Skeletal muscle satellite cell (primary cell): ENCODE data around the gene ACBD6.

Experiments
- H3K27me3 ChIP-seq: 2 replicates; pipeline ENCODE4 v1.7.0; 2013; ENCODE audit warnings: low read length; ENCODE audit not compliant: control insufficient read depth, insufficient read depth
- H3K36me3 ChIP-seq: 2 replicates; pipeline ENCODE4 v1.7.0; 2013; ENCODE audit warnings: mild to moderate bottlenecking, control low read depth, low read length; ENCODE audit not compliant: insufficient read depth
- H3K4me1 ChIP-seq: 2 replicates; pipeline ENCODE4 v1.7.0; 2013; ENCODE audit warnings: low read length; ENCODE audit not compliant: control insufficient read depth, insufficient read depth
- H3K4me2 ChIP-seq: 2 replicates; pipeline ENCODE4 v1.7.0; 2013; ENCODE audit warnings: mild to moderate bottlenecking, low read length
- H3K4me3 ChIP-seq: 2 replicates; pipeline ENCODE4 v1.7.0; 2013; ENCODE audit warnings: low read length
- H3K9ac ChIP-seq: 2 replicates; pipeline ENCODE4 v1.7.0; 2013; ENCODE audit warnings: mild to moderate bottlenecking, low read depth, low read length, moderate library complexity
- H3K9me3 ChIP-seq: replicated peaks from 2 replicates; pipeline ENCODE4 v1.7.0; 2013; ENCODE audit warnings: mild to moderate bottlenecking, control low read depth, low read length

The ACBD6 gene

DNA sequence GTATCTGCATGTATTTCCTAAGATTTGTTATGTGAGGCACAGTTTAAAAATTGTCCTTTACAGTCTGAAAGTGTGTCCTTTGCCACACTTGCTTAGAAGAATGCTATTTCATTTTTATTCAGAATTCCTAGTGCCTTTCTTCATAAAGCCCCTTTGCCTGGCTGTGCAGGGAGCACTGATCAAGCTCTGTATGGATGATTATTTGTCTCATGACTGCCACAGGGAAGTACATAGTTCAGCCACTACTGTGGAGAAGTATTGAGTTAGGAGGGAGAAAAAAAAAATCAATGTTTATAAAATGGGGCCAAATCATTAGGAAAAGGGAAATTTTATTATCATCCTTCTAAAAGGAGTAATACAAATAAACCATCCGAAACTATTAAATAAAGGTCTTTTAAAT lies 220.9 kb downstream of the ACBD6 start:
- Histone ChIP-seq H3K27me3 (no peaks in the 10 kb centered on the region), H3K4me3 (no peak overlapping the region), H3K9me3 (no peaks in the 10 kb centered on the region), H3K4me2 (no peak overlapping the region), H3K9ac (no peak overlapping the region), H3K4me1 (no peaks in the 10 kb centered on the region), H3K36me3 (peaks cover 6% of the 10 kb centered on the region)

GRCh38 chr1:180280617-180281016 lies 221.8 kb downstream of the ACBD6 start:
- Histone ChIP-seq H3K4me2 (no peak overlapping the region), H3K4me3 (no peak overlapping the region), H3K9me3 (no peaks in the 10 kb centered on the region), H3K36me3 (peaks cover 6% of the 10 kb centered on the region), H3K9ac (no peak overlapping the region), H3K4me1 (no peaks in the 10 kb centered on the region), H3K27me3 (no peaks in the 10 kb centered on the region)

- H3K4me3 ChIP-seq, result no peak overlapping the region
- peaks cover 10% of the 10 kb centered on the region for H3K36me3 ChIP-seq
- H3K4me2 ChIP-seq, result no peak overlapping the region
- no peaks in the 10 kb centered on the region for H3K9me3 ChIP-seq
- H3K27me3 ChIP-seq, result no peaks in the 10 kb centered on the region
- no peak overlapping the region for H3K9ac ChIP-seq
- no peaks in the 10 kb centered on the region for H3K4me1 ChIP-seq
Measured at GRCh38 chr1:180279651-180280050, 222.7 kb downstream of the ACBD6 start.

- Histone ChIP-seq H3K27me3 (no peaks in the 10 kb centered on the region), H3K4me1 (no peaks in the 10 kb centered on the region), H3K9ac (no peak overlapping the region), H3K9me3 (no peaks in the 10 kb centered on the region), H3K36me3 (peaks cover 17% of the 10 kb centered on the region), H3K4me3 (no peak overlapping the region), H3K4me2 (no peak overlapping the region)
Measured at GRCh38 chr1:180278596-180279395, 223.6 kb downstream of the ACBD6 start.

DNA sequence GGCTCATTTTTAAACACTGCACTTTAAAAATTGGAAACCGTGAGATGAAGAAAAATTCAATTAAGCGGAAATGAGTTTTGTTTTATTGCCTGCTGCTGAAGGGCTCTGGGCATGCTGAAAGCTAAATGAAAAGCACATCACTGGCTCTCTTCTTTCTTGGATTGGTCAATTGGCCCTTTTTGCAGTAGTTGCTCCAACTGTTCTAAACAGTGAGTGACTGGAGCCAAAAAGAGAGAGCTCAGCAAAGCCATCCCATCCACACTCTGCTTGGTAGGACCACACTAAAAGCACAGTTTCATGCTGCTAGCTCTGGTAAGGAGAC lies 224.2 kb downstream of the ACBD6 start:
- H3K9me3 ChIP-seq, result no peaks in the 10 kb centered on the region
- H3K9ac ChIP-seq, result no peak overlapping the region
- H3K36me3 ChIP-seq, result peaks cover 21% of the 10 kb centered on the region
- no peaks in the 10 kb centered on the region for H3K27me3 ChIP-seq
- H3K4me2 ChIP-seq, result no peak overlapping the region
- H3K4me1 ChIP-seq, result no peaks in the 10 kb centered on the region
- no peak overlapping the region for H3K4me3 ChIP-seq

DNA sequence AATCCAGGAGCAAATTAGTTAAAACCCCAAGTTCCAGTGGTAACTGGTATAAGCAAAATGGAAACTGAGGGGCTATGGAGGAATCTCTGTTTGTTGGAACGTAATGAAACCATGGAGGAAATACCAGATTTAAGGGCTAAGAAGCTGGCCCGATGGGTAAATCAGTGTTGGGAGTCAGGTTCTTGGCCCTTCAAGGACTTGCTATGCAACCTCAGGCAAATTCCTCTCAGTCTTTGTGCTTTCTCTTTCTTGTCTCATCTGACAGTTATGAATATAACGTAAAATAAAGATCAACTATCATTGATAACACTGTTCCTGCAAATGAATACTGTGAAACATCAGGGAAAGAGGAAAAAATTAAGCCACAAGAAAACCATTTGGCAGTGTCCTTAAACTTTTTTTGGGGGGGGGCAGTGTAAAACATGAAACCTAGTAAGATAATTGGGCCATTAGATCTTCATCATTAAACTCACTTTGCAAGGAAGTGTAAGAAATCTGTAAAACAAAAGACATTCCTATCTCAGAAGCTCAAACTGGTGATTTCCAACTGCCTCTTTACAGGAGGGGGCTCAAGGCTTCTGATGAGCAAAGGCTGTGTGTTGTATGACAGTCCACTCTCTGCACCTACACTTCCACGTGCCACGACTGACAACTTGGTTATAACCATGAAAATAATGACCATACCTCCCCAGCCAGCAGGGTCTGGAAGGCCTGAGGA lies 224.7 kb downstream of the ACBD6 start:
- H3K4me1 ChIP-seq, result no peaks in the 10 kb centered on the region
- H3K4me2 ChIP-seq, result no peak overlapping the region

DNA sequence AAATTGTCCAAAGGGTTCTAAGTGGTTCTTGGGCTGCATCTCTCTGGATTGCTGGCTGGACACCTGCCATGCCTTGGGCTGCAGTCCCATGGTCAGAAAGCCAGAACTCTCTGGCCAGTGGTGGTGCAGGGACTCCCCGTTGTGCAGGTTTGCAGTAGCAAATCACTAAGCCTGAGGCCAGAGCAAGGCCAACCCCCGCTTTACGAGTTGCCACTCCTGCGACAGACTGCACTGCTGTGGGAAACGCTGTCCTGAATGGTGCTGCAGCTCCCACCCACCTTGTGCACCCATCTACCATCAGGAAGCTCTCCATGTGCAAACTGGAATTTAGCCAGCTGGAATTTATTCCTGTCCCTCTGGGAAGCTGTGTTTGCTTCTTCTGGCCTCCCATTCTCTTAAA lies 226.7 kb downstream of the ACBD6 start:
- Histone ChIP-seq H3K27me3 (no peaks in the 10 kb centered on the region), H3K4me3 (no peak overlapping the region), H3K9ac (no peak overlapping the region), H3K36me3 (peaks cover 15% of the 10 kb centered on the region), H3K4me2 (no peak overlapping the region), H3K4me1 (peaks cover 8% of the 10 kb centered on the region), H3K9me3 (no peaks in the 10 kb centered on the region)

More for the DNA sequence above, 224.7 kb downstream of the ACBD6 start:
- H3K4me3 ChIP-seq, result no peak overlapping the region
- H3K9me3 ChIP-seq, result no peaks in the 10 kb centered on the region
- H3K36me3 ChIP-seq, result peaks cover 21% of the 10 kb centered on the region
- no peaks in the 10 kb centered on the region for H3K27me3 ChIP-seq
- no peak overlapping the region for H3K9ac ChIP-seq

- Histone ChIP-seq H3K9ac (no peak overlapping the region), H3K36me3 (peaks cover 15% of the 10 kb centered on the region), H3K9me3 (no peaks in the 10 kb centered on the region), H3K27me3 (no peaks in the 10 kb centered on the region), H3K4me1 (peaks cover 10% of the 10 kb centered on the region), H3K4me2 (no peak overlapping the region), H3K4me3 (no peak overlapping the region)
Measured at GRCh38 chr1:180274221-180274620, 228.2 kb downstream of the ACBD6 start.

DNA sequence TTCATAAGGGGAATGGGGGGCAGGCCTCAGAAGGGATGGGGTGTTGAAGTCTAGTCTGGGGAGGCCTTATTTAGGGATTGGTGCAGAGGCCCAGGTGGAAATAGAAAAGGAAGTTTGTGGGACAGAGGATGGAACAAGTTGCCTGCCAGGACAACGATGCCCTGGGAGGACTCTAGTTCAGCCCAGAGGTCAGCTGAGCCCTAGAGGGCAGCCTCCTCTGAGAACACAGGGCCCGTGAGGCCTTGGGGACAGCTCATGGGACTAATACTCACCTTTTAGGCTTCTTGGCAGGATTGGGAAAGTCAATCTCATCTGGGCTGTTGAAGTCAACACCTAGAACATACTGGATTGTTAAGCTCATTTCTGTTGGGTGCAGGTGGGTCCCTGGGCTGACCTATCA lies 229.3 kb downstream of the ACBD6 start:
- Histone ChIP-seq H3K4me1 (peaks cover 10% of the 10 kb centered on the region), H3K4me3 (no peak overlapping the region), H3K9ac (no peak overlapping the region), H3K36me3 (peaks cover 15% of the 10 kb centered on the region), H3K4me2 (no peak overlapping the region), H3K9me3 (no peaks in the 10 kb centered on the region), H3K27me3 (no peaks in the 10 kb centered on the region)

- Histone ChIP-seq H3K9ac (no peak overlapping the region), H3K4me3 (no peak overlapping the region), H3K4me1 (peaks cover 10% of the 10 kb centered on the region), H3K9me3 (no peaks in the 10 kb centered on the region), H3K4me2 (no peak overlapping the region), H3K36me3 (peaks cover 15% of the 10 kb centered on the region), H3K27me3 (no peaks in the 10 kb centered on the region)
Measured at GRCh38 chr1:180272395-180272794, 230.0 kb downstream of the ACBD6 start.

- Histone ChIP-seq H3K36me3 (peaks cover 15% of the 10 kb centered on the region), H3K4me3 (no peak overlapping the region), H3K4me2 (no peak overlapping the region), H3K9me3 (no peaks in the 10 kb centered on the region), H3K4me1 (peaks cover 10% of the 10 kb centered on the region), H3K27me3 (no peaks in the 10 kb centered on the region), H3K9ac (no peak overlapping the region)
Measured at GRCh38 chr1:180271272-180272255, 230.8 kb downstream of the ACBD6 start.
